Lower leg skin (tissue), 3 donors: ENCODE data around the gene SUPT20HL1.

ENCODE experiments used
- CTCF ChIP-seq, 3 donors: fragments of 450-650 bp; IDR thresholded peaks; one replicate each; pipeline ENCODE4 v1.5.1; 2016; ENCODE audit warnings: antibody characterized with exemption in 3 of 3, mild to moderate bottlenecking in 3 of 3, moderate library complexity in 2 of 3
- POLR2A ChIP-seq, 2 donors: fragments of 450-650 bp; IDR thresholded peaks; one replicate each; pipeline ENCODE4 v1.6.1; 2016 to 2017; ENCODE audit warnings: antibody characterized with exemption in 2 of 2, mild to moderate bottlenecking in 1 of 2, moderate library complexity in 1 of 2

DNA sequence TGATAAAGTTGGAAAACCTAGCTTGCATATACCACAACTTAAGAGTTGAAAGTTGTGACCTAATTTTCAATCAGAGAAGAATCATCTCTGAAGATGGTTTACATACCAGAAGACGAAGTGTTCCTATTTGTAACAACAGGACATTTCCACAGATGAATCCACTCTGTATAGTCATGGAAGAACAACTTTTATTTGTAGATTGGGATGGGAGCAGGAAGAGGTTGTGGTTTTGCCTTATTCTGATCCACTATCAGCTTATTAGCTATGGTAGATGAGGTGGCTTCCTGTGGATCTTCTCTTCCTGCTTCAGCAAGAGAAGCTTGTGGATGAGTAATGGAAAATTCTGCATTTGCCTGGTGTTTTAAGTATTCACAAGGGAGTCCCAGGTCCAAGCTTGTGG lies 18.6 kb upstream of the SUPT20HL1 start:
- TF ChIP-seq CTCF (IDR thresholded peaks at IDR 0.05) (no peak), POLR2A (IDR thresholded peaks at IDR 0.05) (no peak)
